Endothelial cell (in vitro differentiated cells): Measurements from ENCODE around the gene SP3. TPM values are rescaled to one million over a fixed set of nuclear protein-coding genes. Genes with fewer than 3 reads are reported as not detected.

Source experiments
- DNase-seq: peaks from one replicate; pipeline ENCODE4 v3.0.0; 2021; ENCODE audit warnings: low spot score
- H3K27ac Mint-ChIP-seq: one replicate; pipeline ENCODE4 v1.8.0; 2021; ENCODE audit warnings: mixed read lengths, inconsistent platforms; ENCODE audit not compliant: unreplicated experiment
- H3K27me3 Mint-ChIP-seq: one replicate; pipeline ENCODE4 v1.8.0; 2021; ENCODE audit warnings: mild to moderate bottlenecking, moderate library complexity, mixed read lengths, inconsistent platforms; ENCODE audit not compliant: unreplicated experiment
- H3K36me3 Mint-ChIP-seq: one replicate; pipeline ENCODE4 v1.8.0; 2021; ENCODE audit warnings: mild to moderate bottlenecking, low read depth, mixed read lengths, inconsistent platforms; ENCODE audit not compliant: unreplicated experiment
- H3K4me1 Mint-ChIP-seq: one replicate; pipeline ENCODE4 v1.8.0; 2021; ENCODE audit warnings: mild to moderate bottlenecking, mixed read lengths, inconsistent platforms; ENCODE audit not compliant: unreplicated experiment
- H3K4me3 Mint-ChIP-seq: one replicate; pipeline ENCODE4 v1.8.0; 2021; ENCODE audit warnings: mild to moderate bottlenecking, mixed read lengths, inconsistent platforms; ENCODE audit not compliant: unreplicated experiment
- H3K9me3 Mint-ChIP-seq: one replicate; pipeline ENCODE4 v1.8.0; 2021; ENCODE audit warnings: mixed read lengths, inconsistent platforms; ENCODE audit not compliant: unreplicated experiment
- CTCF ChIP-seq: fragments of 200-600 bp; sonication (generic); IDR thresholded peaks from one replicate; pipeline ENCODE4 v1.5.0; 2021; ENCODE audit warnings: antibody characterized with exemption; ENCODE audit not compliant: unreplicated experiment
- total RNA-seq: library from RNA; stranded (reverse); fragmentation: NEBNext Ultra II Directional; extraction: Animal tissue kit (Norgen Biotek cat#: 25700); gene quantifications from one replicate; pipeline ENCODE4 v1.2.1, GENCODE V29; 2021; ENCODE audit not compliant: unreplicated experiment

SP3 gene
- total RNA-seq, 1 donor from 2014 or later, result 76.2 TPM

DNA sequence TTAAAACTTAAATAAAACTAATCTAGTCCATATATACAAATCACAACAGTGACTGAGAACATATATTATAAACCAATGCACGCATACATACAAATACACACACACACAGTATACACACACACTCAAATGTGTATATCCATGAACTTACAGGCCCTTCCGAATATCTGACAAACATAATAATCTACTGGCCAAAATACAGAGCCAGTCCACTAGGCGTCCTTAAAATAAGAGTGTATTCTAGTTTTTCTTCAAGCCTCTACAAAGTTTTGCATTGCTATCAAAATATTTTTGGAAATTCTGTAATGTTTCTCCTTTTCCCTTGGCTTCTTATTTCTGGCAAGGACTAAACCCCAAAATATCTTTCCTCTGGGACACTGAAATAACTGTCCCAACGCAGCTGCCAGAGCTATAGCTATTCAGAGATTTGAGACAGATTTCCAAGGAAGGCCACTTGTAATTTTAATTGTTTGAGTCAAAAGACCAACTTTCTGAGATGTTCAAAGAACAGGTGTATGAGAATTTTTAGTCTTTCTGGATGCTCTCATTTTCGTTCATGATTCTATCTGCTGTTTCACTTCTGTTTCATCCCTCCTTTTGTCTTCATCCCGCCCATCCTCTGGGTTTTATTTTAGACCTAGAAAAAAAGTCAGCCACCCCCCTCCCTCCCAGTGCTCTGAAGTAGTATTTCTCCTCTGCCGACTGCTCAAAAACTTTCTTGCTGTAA, 24.1 kb upstream of the SP3 start:
- H3K9me3 Mint-ChIP-seq, result no peaks in the 10 kb centered on the region
- no peak for TF ChIP-seq CTCF
- peaks cover 16% of the 10 kb centered on the region for H3K4me1 Mint-ChIP-seq
- H3K4me3 Mint-ChIP-seq, result no peak overlapping the region
- no peak for DNase-seq
- no peak overlapping the region for H3K27ac Mint-ChIP-seq
- H3K36me3 Mint-ChIP-seq, result no peaks in the 10 kb centered on the region
- H3K27me3 Mint-ChIP-seq, result no peaks in the 10 kb centered on the region

- Mint-ChIP-seq H3K36me3 (no peaks in the 10 kb centered on the region), H3K27ac (no peak overlapping the region), H3K27me3 (no peaks in the 10 kb centered on the region), H3K4me3 (no peak overlapping the region), H3K4me1 (peaks cover 12% of the 10 kb centered on the region), H3K9me3 (no peaks in the 10 kb centered on the region)
- no peak for DNase-seq
- TF ChIP-seq CTCF, result no peak
Measured at GRCh38 chr2:173986805-173987204, 21.6 kb upstream of the SP3 start.

GRCh38 chr2:173985605-173985992, 20.4 kb upstream of the SP3 start:
- TF ChIP-seq CTCF, result no peak
- Mint-ChIP-seq H3K9me3 (no peaks in the 10 kb centered on the region), H3K4me3 (no peak overlapping the region), H3K27ac (no peak overlapping the region), H3K36me3 (no peaks in the 10 kb centered on the region), H3K4me1 (peaks cover 10% of the 10 kb centered on the region), H3K27me3 (no peaks in the 10 kb centered on the region)
- DNase-seq, result no peak

GRCh38 chr2:173984866-173985604, 19.9 kb upstream of the SP3 start:
- DNase-seq, result no peak
- Mint-ChIP-seq H3K27ac (no peak overlapping the region), H3K4me1 (peaks cover 4% of the 10 kb centered on the region), H3K4me3 (no peak overlapping the region), H3K9me3 (no peaks in the 10 kb centered on the region), H3K36me3 (no peaks in the 10 kb centered on the region), H3K27me3 (no peaks in the 10 kb centered on the region)
- TF ChIP-seq CTCF, result no peak

DNA sequence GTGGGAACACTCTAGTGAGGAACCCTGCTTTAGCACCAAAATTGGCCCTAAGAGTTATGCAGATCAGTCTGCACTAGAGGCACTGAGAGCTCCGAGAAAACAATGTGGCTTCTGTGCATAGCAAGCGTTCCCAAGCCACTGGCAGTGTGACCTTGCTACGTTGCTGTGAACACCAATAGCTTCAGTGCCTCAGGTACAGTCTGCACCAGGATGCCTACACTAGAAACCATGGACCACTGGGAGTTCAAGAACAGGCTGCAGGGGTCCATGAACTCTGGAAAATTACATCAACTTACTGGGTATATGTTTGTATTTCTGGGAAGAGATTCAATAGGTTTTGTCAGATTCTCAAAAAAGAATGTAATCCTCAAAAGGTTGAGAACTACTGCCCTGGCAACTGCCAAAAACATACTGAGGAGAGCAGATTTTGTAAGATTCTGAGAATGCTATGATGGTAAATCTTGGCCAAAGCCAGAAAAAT, 18.3 kb upstream of the SP3 start:
- no peaks in the 10 kb centered on the region for H3K9me3 Mint-ChIP-seq
- TF ChIP-seq CTCF, result no peak
- no peaks in the 10 kb centered on the region for H3K4me1 Mint-ChIP-seq
- H3K4me3 Mint-ChIP-seq, result no peak overlapping the region
- DNase-seq, result no peak
- no peaks in the 10 kb centered on the region for H3K36me3 Mint-ChIP-seq
- no peaks in the 10 kb centered on the region for H3K27me3 Mint-ChIP-seq
- no peak overlapping the region for H3K27ac Mint-ChIP-seq
